ENCODE measurements around the gene MEGF6. TPM values are rescaled to one million over a fixed set of nuclear protein-coding genes. Genes with fewer than 3 reads are reported as not detected.

The MEGF6 gene
- total RNA-seq, 1 experiment from 2014 or later = 21.3 TPM

GRCh38 chr1:3463013-3463385 lies 148.3 kb downstream of the MEGF6 start:
- no CpG with 5 or more reads among the region's 22 CpGs for WGBS (ENCODE audit: extremely low coverage, insufficient read length, low lambda C conversion rate)

More at GRCh38 chr1:3463013-3463385, 148.3 kb downstream of the MEGF6 start:
- H3K14ac ChIP-seq (ENCODE audit: insufficient read depth, low read length) = no peak overlapping the region
- no peak overlapping the region for H4K5ac ChIP-seq (ENCODE audit: insufficient read length, low read depth, low read length)
- no peak for DNase-seq
- no peaks in the 10 kb centered on the region for H3K79me1 ChIP-seq (ENCODE audit: insufficient read depth, low read depth, low read length, poor library complexity, severe bottlenecking)
- H3K27ac ChIP-seq (ENCODE audit: insufficient read length, low read depth, low read length) = no peak overlapping the region
- H3K4ac ChIP-seq (ENCODE audit: low read depth, low read length) = no peak overlapping the region
- H3K4me1 ChIP-seq (ENCODE audit: insufficient read depth, low read length) = no peaks in the 10 kb centered on the region
- no peaks in the 10 kb centered on the region for H3K27me3 Mint-ChIP-seq (ENCODE audit: low read depth)
- no peak overlapping the region for H2BK5ac ChIP-seq (ENCODE audit: insufficient read length, low read length)
- H3K23ac ChIP-seq (ENCODE audit: insufficient read length, low read depth, low read length) = no peak overlapping the region
- no peak overlapping the region for H2BK120ac ChIP-seq (ENCODE audit: low read depth, low read length, poor library complexity, severe bottlenecking)
- no peak overlapping the region for H3K27ac Mint-ChIP-seq
- no peak overlapping the region for H2BK12ac ChIP-seq (ENCODE audit: insufficient read length, low read depth, low read length)
- H3K4me1 Mint-ChIP-seq = peaks cover 9 to 21% of the 10 kb centered on the region in 2 experiments
- no peak for TF ChIP-seq CTCF (conservative IDR thresholded peaks at IDR 0.05)
- H4K8ac ChIP-seq (replicated peaks; ENCODE audit: insufficient read length, low read depth, low read length) = no peak overlapping the region
- peaks cover 0 to 28% (median 15%) of the 10 kb centered on the region in 3 experiments; a peak in 4 of 7 replicates for H3K36me3 Mint-ChIP-seq (ENCODE audit: insufficient read depth in 1 of 3, low read depth in 3 of 3)
- H2BK15ac ChIP-seq (ENCODE audit: low read depth, low read length) = no peak overlapping the region
- no peaks in the 10 kb centered on the region for H3K9me3 ChIP-seq (ENCODE audit: control insufficient read depth, low read depth, low read length)
- H3K56ac ChIP-seq (ENCODE audit: insufficient read length, low read depth, low read length) = no peak overlapping the region
- H3K4me3 Mint-ChIP-seq = no peak overlapping the region
- no peak overlapping the region for H2AFZ ChIP-seq (ENCODE audit: low read length)
- no peaks in the 10 kb centered on the region for H3K79me2 ChIP-seq (ENCODE audit: insufficient read depth, low read length)
- no peak overlapping the region for H2AK5ac ChIP-seq (ENCODE audit: insufficient read length, low read length)
- no peak overlapping the region for H4K91ac ChIP-seq (ENCODE audit: insufficient read length, low read depth, low read length)
- H3K4me2 ChIP-seq (ENCODE audit: insufficient read depth, insufficient read length, low read length) = no peak overlapping the region
- no peak overlapping the region for H3K18ac ChIP-seq (ENCODE audit: insufficient read length, low read depth, low read length)
- no peak overlapping the region for H3T11ph ChIP-seq (ENCODE audit: low read length)
- H3K9me3 Mint-ChIP-seq = no peaks in the 10 kb centered on the region
- H4K20me1 ChIP-seq (ENCODE audit: control insufficient read depth, insufficient read depth, insufficient read length) = peaks cover 2% of the 10 kb centered on the region
- H3K23me2 ChIP-seq (ENCODE audit: insufficient read length, low read depth, low read length, poor library complexity, severe bottlenecking) = no peaks in the 10 kb centered on the region
- no peak overlapping the region for H3K9ac ChIP-seq (ENCODE audit: extremely low read depth, insufficient read length, low read length)
- H3K27me3 ChIP-seq (ENCODE audit: insufficient read depth, low read length) = no peaks in the 10 kb centered on the region
- H2BK20ac ChIP-seq (ENCODE audit: low read depth, low read length, poor library complexity, severe bottlenecking) = no peak overlapping the region
